ENCODE results near the gene MEI4.

DNA sequence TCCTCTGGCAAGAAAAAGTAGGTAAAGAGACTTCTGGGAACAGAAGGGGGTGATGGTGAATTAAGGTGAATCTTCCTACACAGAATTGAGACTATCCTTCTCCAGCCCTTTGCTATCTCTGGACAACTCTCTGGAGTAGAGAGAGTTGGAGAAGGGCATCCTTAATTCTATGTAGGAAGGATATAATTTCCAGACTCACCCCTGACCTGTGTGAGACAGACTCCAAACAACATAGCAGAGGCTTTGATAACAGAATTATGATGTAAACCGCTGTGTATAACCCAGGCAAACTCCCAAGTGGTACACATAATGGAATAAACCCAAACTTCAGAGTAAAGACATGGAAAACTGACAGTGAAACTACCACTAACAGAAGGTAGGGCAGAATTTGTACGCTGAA is 186.5 kb downstream of the MEI4 start:
- TF ChIP-seq, protein P1, sequence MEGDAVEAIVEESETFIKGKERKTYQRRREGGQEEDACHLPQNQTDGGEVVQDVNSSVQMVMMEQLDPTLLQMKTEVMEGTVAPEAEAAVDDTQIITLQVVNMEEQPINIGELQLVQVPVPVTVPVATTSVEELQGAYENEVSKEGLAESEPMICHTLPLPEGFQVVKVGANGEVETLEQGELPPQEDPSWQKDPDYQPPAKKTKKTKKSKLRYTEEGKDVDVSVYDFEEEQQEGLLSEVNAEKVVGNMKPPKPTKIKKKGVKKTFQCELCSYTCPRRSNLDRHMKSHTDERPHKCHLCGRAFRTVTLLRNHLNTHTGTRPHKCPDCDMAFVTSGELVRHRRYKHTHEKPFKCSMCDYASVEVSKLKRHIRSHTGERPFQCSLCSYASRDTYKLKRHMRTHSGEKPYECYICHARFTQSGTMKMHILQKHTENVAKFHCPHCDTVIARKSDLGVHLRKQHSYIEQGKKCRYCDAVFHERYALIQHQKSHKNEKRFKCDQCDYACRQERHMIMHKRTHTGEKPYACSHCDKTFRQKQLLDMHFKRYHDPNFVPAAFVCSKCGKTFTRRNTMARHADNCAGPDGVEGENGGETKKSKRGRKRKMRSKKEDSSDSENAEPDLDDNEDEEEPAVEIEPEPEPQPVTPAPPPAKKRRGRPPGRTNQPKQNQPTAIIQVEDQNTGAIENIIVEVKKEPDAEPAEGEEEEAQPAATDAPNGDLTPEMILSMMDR (IDR thresholded peaks at IDR 0.05): no peak
- no peak for TF ChIP-seq POLR2A (IDR thresholded peaks at IDR 0.05)

All from thyroid gland (tissue), 4 donors.